C4-2B (cell line): ENCODE results near the gene IDH3G.
A peak's percentile ranks its signal among the peaks of the same experiment; 100 is the strongest.

Source experiments
- H3K27ac ChIP-seq: fragments of 450-650 bp; 2 replicates; pipeline ENCODE4 v1.5.1; 2017
- ZFX ChIP-seq: fragments of 450-650 bp; IDR thresholded peaks from 2 replicates; pipeline ENCODE4 v1.6.1; 2017
- TF ChIP-seq, protein P1 (sequence below): fragments of 450-650 bp; conservative IDR thresholded peaks from 2 replicates; pipeline ENCODE4 v1.5.1; 2017; ENCODE audit warnings: mild to moderate bottlenecking

Gene IDH3G

DNA sequence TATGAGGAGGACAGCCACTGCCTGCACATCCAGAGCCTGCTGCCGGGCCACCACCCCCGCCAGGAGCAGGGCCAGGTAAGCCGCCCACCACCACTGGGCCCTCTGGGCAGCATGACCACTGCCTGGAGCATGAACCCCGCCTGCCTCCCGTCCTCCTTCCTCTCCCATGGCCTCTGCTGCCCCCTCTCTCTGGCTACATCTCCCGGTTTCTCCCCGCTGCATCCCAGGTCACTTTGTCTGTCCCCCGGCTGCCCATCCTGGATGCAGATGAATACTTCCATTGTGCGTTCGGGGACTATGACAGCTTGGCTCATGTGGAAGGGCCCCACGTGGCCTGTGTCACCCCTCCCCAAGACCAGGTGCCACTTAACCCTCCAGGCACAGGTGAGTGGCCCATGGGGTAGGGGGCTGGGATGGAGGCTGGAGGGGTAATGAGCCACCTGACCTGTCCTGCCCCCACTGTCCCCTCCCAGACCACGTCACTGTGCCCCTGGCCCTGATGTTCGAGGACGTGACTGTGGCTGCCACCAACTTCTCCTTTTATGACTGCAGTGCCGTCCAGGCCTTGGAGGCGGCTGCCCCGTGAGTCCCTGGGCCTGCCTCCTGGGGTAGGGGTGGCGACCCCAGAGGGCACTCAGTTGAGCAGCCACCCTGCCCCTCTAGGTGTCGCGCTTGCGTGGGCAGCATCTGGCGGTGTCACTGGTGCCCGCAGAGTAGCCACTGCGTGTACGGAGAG is 24.1 kb downstream of the IDH3G start:
- TF ChIP-seq ZFX: no peak
- TF ChIP-seq, protein P1, sequence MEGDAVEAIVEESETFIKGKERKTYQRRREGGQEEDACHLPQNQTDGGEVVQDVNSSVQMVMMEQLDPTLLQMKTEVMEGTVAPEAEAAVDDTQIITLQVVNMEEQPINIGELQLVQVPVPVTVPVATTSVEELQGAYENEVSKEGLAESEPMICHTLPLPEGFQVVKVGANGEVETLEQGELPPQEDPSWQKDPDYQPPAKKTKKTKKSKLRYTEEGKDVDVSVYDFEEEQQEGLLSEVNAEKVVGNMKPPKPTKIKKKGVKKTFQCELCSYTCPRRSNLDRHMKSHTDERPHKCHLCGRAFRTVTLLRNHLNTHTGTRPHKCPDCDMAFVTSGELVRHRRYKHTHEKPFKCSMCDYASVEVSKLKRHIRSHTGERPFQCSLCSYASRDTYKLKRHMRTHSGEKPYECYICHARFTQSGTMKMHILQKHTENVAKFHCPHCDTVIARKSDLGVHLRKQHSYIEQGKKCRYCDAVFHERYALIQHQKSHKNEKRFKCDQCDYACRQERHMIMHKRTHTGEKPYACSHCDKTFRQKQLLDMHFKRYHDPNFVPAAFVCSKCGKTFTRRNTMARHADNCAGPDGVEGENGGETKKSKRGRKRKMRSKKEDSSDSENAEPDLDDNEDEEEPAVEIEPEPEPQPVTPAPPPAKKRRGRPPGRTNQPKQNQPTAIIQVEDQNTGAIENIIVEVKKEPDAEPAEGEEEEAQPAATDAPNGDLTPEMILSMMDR: no peak
- H3K27ac ChIP-seq: no peak overlapping the region

DNA sequence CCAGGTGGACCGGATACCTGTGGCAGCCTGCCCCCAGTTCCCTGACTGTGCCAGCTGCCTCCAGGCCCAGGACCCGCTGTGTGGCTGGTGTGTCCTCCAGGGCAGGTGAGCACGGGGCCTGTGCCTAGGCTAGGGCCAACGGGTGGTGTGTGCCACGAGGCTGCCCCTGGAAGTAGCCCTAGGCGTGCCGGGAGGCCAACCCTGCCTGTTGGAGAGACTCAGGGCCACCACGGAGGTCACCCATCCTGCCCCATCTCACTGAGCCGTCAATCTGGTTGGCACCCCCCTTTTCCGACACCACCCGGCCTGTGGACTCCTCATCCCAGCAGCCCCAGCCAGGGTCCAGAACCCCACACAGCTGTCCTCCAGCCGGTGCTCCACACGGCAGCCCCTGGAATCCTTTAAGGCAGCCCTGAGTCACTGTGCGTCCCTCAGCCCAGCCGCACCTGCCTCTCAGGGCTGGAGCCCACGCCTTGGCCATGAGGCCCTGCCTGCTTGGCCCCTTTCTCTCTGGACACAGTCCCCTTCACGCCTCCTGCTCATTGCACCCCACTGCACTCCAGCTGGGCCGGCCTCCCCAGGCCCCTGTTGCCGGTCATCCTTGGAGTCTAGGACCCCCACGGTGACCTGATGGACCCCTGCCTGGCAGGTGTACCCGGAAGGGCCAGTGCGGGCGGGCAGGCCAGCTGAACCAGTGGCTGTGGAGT is 24.9 kb downstream of the IDH3G start:
- H3K27ac ChIP-seq: no peak overlapping the region

GRCh38 chrX:153768311-153769157 is 25.6 kb downstream of the IDH3G start:
- TF ChIP-seq ZFX: no peak
- TF ChIP-seq, protein P1: no peak
- no peak overlapping the region for H3K27ac ChIP-seq

More for the DNA sequence above, 24.9 kb downstream of the IDH3G start:
- TF ChIP-seq, protein P1: no peak
- TF ChIP-seq ZFX: no peak

DNA sequence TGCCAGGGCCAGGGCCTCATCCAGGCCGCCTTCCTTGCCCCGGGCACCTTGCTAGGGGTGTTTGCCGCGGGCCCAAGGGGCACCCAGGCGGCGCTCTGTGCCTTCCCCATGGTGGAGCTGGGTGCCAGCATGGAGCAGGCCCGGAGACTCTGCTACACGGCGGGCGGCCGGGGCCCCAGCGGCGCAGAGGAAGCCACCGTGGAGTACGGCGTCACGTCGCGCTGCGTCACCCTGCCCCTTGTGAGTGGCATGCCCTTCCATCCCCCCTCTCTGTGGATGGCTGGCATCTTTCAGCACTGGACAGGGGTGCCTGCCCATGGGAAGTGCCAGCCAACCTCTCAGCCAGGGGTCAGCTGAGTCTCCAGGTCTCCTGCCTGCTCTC is 26.5 kb downstream of the IDH3G start:
- TF ChIP-seq, protein P1: no peak
- TF ChIP-seq ZFX: no peak
- H3K27ac ChIP-seq: no peak overlapping the region

- TF ChIP-seq, protein P1: no peak
- TF ChIP-seq ZFX: no peak
- no peak overlapping the region for H3K27ac ChIP-seq
Measured at GRCh38 chrX:153766871-153767673, 27.1 kb downstream of the IDH3G start.

- H3K27ac ChIP-seq: peak overlapping the region; percentile 97
- no peak for TF ChIP-seq ZFX
- TF ChIP-seq, protein P1: no peak
Measured at GRCh38 chrX:153766098-153766817, 27.9 kb downstream of the IDH3G start.
